GM20000 (cell line): ENCODE data around the gene PTPN18.

ENCODE experiments used
- DNase-seq: peaks from one replicate; pipeline ENCODE4 v3.0.0; 2012; ENCODE audit warnings: low spot score
- CTCF ChIP-seq: IDR thresholded peaks from 2 replicates; pipeline ENCODE4 v1.5.1; 2012; ENCODE audit warnings: mild to moderate bottlenecking, control low read depth; ENCODE audit errors: extremely low read depth, missing control alignments

Gene PTPN18

GRCh38 chr2:130387071-130387400 lies 31.2 kb downstream of the PTPN18 start:
- no peak for DNase-seq
- TF ChIP-seq CTCF: no peak

- no peak for DNase-seq
- TF ChIP-seq CTCF: no peak
These were observed 31.9 kb downstream of the PTPN18 start for GRCh38 chr2:130387804-130388203.

GRCh38 chr2:130388221-130388907 lies 32.5 kb downstream of the PTPN18 start:
- DNase-seq: no peak

GRCh38 chr2:130389358-130389757 lies 33.5 kb downstream of the PTPN18 start:
- no peak for DNase-seq
- TF ChIP-seq CTCF: no peak

More at GRCh38 chr2:130388221-130388907, 32.5 kb downstream of the PTPN18 start:
- TF ChIP-seq CTCF: no peak

GRCh38 chr2:130389783-130390182 lies 33.9 kb downstream of the PTPN18 start:
- TF ChIP-seq CTCF: no peak
- no peak for DNase-seq

GRCh38 chr2:130390460-130391057 lies 34.7 kb downstream of the PTPN18 start:
- DNase-seq: no peak

More at GRCh38 chr2:130390460-130391057, 34.7 kb downstream of the PTPN18 start:
- TF ChIP-seq CTCF: no peak
